Stimulated activated CD8-positive, alpha-beta memory T cell treated with anti-CD3 and anti-CD28 coated beads, Interleukin-12 subunit alpha, Interleukin-12 subunit beta, amount 100 ng/mL, for 1 hour (primary cell): ENCODE results near the gene ZDHHC3.
"Not testable (repeated sequence)": the region's sequence is repeated elsewhere in the genome, so short reads cannot be mapped to it uniquely, and the experiment has no call there.

Experiments
- DNase-seq: peaks from one replicate; pipeline ENCODE4 v3.0.0-alpha.2; 2020; ENCODE audit warnings: low read depth

ZDHHC3 gene

GRCh38 chr3:44963571-44964325, 12.2 kb downstream of the ZDHHC3 start:
- DNase-seq: no peak

DNA sequence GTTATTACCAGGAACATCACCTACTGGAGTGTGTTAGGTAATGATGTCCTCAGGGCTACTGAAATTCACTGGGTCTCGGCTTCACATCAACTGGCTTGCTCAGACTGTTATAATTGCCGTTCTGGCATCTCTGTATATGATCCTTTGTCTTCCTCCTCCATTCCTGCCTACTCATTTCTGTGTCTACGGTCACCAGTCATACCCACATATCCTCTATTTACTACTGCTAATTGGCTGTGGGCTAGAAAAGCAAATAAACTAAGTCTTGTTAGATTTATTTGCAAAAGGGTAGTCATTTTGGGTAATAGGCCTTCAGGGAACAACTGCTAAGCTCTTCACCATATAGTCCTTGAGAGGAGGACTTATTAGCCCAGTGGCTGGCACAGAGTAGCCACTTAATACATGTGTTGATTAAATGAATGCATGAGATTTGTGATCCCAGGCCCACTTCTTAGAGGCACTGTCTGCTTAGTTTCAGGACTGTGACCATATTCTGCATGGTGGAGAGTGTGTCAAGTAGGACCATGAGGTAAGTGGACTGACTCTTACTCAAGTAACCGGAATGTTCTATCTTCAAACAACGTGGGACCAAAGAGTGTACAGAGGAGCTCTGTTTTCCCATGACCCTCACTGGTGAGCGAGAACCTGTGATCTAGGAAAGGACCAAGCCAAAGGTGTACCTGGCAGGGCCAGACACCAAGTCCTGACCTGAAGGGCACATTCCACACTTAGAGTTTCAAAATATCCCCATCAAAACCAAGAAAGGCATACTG, 13.2 kb downstream of the ZDHHC3 start:
- no peak for DNase-seq

DNA sequence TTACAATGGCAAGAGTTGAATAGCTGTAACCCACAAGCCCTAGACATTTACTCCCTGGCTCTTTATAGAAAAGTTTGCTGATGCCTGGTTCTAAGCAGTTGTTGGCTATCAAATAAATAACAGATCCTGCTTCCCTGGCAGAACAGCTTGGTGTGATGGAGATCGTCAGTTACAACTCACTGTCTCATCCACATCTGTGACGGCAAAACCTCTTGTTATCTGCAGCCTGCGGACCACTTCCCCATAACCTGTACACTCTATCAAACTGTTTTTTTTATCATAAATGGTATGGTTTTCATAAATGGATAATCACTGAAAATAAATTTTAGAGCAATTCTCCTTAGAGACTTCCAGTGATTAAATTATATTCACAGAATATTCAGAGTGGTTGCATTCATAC, 14.1 kb downstream of the ZDHHC3 start:
- DNase-seq: no peak

DNA sequence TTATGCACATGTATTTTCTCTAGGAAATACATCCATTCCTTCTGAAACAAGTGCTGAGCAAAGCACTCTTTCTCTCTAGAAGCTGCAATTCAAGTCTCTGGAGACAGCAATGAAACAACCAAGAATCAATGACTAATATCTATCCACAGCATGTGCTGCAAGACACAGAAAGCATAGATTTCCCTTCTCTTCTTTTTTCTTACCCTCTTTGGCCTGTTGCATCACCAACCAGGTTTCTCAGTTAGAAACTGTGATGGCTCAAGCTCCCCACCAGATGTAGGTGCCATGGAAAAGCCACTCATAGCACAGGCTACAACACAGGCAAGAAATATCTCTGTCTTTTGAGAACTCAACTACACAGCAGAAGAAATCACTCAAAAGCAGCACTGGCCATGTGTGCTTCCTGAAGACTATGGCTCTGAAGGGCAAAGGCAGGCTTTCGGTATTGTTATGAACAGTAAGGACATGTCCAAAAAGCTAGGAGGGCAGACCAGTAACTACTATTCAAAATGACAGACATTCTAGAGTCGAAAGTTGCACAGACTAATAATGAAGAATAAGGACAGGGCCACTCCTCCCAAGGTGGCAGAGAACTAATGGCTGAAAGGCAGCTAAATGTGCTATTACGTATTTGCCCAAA, 15.5 kb downstream of the ZDHHC3 start:
- no peak for DNase-seq

GRCh38 chr3:44958386-44958785, 17.6 kb downstream of the ZDHHC3 start:
- no peak for DNase-seq

GRCh38 chr3:44957986-44958385, 18.0 kb downstream of the ZDHHC3 start:
- DNase-seq: no peak

- no peak for DNase-seq
Measured at GRCh38 chr3:44955917-44956316, 20.1 kb downstream of the ZDHHC3 start.

DNA sequence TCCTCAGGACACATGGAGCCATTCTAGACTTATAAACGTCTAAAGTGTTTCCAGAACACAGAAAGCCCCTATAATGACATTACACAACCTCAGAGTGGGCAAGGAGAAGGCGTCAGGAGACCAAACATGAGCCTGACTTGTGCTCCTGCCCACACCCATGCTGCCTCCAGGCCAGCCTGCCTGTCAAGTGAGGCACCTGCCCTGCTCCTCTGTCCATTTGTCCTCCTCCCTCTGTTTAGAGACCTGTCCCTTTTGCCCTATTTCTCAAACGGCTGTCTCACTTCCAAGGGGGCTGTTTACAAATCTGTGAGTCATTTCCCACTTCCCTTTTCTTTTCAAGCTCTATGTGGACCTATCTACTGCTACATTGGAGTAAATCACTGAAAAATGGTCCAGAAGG, 21.0 kb downstream of the ZDHHC3 start:
- DNase-seq: no peak

- DNase-seq: no peak
Measured at GRCh38 chr3:44954304-44954703, 21.7 kb downstream of the ZDHHC3 start.

DNA sequence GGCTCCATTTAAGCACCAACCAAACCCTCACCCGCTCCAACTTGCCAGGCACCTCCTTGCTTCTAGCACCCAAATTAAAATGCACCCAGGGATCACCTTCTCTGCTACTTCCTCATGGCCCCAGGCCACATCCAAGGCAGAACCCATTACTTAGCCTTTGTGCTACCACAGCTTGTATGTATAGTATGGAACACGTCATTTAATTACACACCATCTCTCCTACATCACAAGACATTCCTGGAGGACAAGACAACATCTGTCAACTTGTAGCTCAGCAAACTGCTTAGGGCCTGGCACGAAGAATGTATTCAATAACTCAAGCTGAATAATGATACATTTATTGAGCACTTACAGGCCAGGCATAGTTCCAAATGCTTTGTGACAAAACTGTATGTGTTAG, 23.3 kb downstream of the ZDHHC3 start:
- no peak for DNase-seq

DNA sequence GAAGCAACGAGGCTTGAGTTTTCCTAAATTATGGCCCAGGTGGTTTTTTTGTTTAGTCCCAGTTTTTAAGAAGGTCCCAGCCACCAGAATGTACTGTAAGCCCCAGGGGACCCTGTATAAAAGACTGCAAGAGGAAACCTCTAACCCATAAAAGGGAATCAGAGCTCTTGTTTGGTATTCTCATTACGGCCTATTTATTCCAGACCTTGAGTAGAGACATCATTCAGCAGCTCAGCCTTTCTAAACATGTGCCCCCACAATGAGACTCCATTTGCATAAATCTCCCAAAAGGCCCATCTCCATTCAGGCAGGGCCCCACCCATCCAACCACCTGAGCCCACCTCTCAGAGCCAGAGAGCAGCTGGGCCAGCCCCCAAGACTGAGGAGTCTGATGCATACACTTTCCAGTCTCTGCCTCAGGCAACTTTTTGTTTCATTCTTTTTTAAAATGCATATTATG, 25.7 kb downstream of the ZDHHC3 start:
- no peak for DNase-seq

DNA sequence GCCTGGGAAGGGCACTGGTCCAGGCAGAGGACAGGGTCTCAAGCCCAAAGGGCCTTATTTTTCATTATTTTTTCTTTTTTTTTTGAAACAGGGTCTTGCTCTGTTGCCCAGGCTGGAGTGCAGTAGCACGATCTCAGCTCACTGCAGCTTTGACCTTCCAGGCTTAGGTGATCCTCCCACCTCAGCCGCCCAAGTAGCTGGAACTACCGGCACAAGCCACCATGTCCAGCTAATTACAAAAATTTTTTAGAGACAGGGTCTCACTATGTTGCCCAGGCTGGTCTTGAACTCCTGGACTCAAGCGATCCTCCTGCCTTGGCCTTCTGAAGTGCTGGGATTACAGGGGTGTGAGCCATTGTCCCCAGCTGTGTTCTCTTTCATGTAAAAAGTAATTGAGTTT, 26.2 kb downstream of the ZDHHC3 start:
- DNase-seq: not testable (repeated sequence)

DNA sequence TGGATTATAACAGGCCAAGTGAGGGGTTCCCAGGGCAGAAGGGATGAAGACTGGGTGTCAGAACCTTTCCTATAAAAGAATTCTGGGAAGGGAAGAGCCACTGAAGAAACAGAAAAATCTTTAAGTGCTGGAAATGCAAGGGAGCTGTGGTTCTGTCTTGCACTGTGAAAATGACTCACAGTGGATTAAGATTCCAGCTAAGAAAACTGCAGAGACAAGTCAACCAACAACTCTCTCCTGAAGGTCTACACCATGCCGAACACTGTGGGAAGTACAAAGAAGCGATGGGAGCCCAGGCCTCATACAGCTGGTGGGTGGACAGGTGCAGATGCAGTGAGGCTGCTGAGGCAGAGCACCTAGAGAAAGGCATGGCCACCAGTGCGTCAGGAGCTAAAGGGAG, 27.7 kb downstream of the ZDHHC3 start:
- DNase-seq: no peak

GRCh38 chr3:44942202-44942921, 33.6 kb downstream of the ZDHHC3 start:
- DNase-seq: no peak

DNA sequence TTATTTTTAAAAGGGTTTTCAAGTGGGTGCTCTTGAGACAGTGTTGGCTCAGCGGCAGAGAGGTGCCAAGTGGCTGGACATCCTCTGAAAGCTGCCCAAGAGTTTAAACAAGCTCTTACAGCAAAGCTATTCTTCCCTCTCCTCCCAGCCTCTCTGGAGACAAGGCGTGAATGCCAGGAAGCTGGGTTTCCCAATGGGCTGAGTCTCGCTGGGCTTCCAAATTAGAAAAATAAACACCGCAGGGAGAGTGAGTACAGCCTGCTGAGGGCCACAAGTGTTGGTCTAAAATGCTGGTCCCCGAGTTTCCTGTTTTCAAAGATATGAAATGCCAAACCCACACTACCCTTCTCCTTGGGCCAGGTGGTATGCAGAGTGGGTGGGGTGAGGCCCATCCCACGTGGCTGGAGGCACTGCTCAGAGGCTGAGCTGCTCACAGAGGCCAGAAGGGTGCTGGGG, 36.4 kb downstream of the ZDHHC3 start:
- no peak for DNase-seq

DNA sequence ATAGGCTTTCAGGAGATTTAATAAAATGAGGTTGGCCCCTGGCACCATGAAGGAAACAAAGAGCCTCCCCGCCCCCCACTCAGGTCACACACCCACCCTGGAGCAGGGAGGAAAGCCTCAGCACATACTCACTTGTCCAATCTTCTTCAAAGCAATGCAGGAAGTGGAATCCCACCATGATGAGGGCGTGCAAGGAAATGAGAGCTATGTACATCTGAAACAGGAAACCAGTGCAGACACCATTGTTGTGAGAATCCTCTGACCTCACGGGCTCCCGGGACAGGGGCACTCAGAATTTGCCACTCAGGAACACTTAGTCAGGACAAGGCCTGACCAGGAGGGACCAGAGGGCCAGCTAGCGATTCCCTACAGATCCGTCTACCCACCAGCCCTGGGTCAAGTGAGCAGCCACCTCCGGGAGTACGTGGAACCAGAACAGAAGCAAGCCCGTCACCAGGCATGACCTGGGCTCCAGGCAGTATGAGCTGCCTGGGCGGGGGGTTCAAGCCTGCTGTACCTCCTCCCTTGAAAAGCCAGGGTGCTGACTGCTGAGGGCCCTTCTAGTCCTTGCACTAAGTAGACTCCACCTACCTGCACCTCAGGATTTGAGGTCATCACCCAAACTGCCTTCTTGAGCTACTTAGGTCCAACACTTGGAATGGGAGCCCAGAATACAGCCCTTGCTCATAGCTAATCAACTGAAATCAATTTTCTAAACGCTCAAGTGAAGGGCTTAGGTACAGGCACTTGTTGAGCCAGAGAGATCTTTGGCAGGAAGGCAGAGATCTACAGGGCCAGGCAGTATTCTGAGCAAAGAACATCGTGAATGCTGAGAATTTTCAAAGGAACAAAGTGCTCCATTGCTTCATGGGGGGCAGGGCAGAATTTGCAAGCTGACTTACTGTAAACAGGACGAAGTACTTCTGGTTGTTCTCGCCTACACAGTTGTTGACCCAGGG, 42.7 kb downstream of the ZDHHC3 start:
- DNase-seq: no peak

- DNase-seq: no peak
Measured at GRCh38 chr3:44932271-44932670, 43.7 kb downstream of the ZDHHC3 start.

- DNase-seq: no peak
Measured at GRCh38 chr3:44931791-44932190, 44.2 kb downstream of the ZDHHC3 start.

DNA sequence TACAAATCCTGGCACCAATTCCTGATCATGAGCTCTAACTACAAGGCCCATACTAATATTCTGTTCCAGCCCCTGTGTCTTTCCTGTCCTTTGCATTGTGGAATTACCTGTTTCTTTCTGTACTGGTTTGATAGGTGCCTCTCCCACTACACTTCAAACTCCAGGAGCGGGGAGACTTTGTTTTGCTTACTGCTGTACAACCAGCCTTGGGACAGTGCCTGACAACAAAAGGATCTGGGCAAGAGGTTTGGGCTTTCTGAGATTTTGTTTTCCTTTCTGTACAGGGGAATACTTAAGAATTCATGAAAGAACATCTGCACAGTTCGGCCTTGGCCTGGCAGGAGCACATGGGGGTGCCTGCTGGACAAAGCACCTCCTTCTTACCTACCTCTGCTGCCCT, 45.1 kb downstream of the ZDHHC3 start:
- DNase-seq: no peak

GRCh38 chr3:44929782-44930181, 46.2 kb downstream of the ZDHHC3 start:
- no peak for DNase-seq

- DNase-seq: no peak
Measured at GRCh38 chr3:44927371-44927770, 48.6 kb downstream of the ZDHHC3 start.
